AG09309 (cell line): Measurements from ENCODE around the gene ZNF749.
A peak's percentile ranks its signal among the peaks of the same experiment; 100 is the strongest.

Source experiments
- DNase-seq: peaks from one replicate; pipeline ENCODE4 v3.0.0-alpha.2; 2010; ENCODE audit warnings: low read depth
- H3K4me3 ChIP-seq: 2 replicates; pipeline ENCODE4 v1.5.1; 2011; ENCODE audit warnings: mild to moderate bottlenecking, low read depth, low read length, moderate library complexity; ENCODE audit not compliant: control insufficient read depth
- TF ChIP-seq, protein P1 (sequence below): IDR thresholded peaks from 2 replicates; pipeline ENCODE4 v1.5.1; 2011; ENCODE audit warnings: mild to moderate bottlenecking, low read depth, low read length, inconsistent platforms; ENCODE audit not compliant: insufficient read depth, control insufficient read depth; ENCODE audit errors: missing control alignments

The ZNF749 gene

DNA sequence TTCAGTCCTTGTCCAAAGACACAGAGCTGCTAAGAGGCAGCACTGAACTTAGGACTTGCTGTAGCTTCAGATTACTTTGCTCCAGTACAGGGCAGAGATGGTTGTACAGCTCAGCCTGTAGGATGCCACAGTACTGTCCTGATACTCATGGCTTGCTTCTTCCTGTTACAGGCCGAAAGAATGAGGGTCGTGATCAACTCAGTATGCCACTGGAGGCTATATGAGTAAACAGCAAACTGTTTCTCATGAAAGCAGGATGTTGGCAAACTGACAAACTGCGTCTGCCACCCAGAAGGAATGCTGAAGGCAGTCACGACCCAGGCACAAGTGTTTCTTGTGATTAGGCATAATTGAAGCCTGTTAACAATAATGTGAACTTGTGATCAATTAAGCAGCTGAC lies 2.8 kb downstream of the ZNF749 start:
- no peak overlapping the region for H3K4me3 ChIP-seq
- TF ChIP-seq, protein P1, sequence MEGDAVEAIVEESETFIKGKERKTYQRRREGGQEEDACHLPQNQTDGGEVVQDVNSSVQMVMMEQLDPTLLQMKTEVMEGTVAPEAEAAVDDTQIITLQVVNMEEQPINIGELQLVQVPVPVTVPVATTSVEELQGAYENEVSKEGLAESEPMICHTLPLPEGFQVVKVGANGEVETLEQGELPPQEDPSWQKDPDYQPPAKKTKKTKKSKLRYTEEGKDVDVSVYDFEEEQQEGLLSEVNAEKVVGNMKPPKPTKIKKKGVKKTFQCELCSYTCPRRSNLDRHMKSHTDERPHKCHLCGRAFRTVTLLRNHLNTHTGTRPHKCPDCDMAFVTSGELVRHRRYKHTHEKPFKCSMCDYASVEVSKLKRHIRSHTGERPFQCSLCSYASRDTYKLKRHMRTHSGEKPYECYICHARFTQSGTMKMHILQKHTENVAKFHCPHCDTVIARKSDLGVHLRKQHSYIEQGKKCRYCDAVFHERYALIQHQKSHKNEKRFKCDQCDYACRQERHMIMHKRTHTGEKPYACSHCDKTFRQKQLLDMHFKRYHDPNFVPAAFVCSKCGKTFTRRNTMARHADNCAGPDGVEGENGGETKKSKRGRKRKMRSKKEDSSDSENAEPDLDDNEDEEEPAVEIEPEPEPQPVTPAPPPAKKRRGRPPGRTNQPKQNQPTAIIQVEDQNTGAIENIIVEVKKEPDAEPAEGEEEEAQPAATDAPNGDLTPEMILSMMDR: no peak
- no peak for DNase-seq

DNA sequence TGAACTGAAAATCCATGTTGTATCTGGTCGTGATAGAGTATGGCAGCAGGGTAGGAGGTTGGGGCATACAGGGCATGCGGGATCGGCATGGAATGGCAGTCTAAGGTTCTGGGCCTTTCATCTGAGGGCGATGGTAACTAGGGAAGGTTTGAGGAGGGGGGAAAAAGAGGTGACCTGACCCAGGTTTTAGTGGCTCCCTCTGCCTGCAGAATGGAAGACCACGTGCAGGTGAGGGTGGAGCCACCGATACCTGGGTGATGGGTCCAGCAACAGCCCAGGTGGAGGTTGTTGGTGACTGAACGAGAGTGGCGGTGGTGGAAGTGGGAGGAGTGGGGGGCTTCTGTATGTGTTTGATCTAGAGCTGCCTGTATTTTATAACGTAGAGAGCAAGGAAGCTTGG lies 3.8 kb downstream of the ZNF749 start:
- TF ChIP-seq, protein P1: no peak
- no peak overlapping the region for H3K4me3 ChIP-seq
- DNase-seq: no peak

DNA sequence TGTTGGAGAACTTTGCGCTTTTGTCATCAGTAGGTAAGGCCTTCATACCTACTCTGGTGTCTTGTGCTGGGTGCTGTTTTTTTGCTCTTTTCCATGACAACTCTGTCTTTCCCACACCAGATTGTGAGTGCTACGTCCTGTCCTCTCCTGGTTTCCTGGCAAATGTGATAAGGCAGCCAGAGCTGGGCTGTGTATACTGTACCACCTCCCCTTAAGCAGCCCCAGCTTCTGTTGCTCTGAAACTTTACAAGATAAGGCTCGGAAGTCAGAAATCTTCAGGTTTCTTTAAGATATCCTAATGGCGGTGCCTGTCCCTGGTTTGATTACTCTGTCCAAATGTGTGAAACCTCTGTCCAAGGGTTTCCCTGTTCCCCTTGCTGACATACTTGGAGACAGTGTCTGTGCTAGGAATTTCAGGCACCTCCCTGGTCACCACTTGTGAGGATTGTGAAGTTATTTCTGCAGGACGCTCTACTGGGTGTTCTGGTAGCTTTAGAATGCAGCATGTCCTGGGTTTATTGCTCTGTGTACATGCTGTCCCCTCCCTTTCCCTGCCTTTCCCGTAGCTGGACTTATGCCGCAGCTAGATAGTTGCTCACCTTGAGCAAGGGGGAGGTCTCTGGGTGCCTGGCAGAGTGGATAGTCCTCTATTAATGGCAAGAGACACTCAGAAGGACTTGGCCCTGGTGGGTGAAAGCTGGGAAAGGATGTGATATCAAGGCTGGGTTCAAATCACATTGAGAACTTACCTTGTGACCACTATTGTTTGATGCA lies 7.0 kb downstream of the ZNF749 start:
- TF ChIP-seq, protein P1: no peak

DNA sequence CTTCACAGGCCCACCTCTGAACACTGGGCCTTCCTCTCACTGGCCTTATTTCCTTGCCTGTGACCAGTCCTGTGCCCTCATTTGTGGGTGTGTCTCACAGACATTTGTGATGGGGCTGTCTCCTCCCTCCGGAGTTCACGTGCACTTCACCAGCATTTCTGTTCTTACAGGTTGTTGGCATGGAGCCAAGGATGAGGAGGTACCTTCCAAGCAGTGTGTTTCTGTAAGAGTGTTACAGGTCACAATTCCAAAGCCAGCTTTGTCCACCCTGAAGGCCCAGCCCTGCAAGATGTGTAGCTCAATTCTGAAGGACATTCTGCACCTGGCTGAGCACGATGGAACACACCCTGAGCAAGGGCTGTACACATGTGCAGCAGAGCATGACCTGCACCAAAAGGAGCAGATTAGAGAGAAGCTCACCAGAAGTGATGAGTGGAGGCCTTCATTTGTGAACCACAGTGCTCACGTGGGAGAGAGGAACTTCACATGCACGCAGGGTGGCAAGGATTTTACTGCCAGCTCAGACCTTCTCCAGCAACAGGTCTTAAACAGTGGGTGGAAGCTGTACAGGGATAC lies 8.1 kb downstream of the ZNF749 start:
- TF ChIP-seq, protein P1: no peak
- DNase-seq: no peak
- H3K4me3 ChIP-seq: no peak overlapping the region

More for the DNA sequence above, 7.0 kb downstream of the ZNF749 start:
- H3K4me3 ChIP-seq: no peak overlapping the region
- no peak for DNase-seq

DNA sequence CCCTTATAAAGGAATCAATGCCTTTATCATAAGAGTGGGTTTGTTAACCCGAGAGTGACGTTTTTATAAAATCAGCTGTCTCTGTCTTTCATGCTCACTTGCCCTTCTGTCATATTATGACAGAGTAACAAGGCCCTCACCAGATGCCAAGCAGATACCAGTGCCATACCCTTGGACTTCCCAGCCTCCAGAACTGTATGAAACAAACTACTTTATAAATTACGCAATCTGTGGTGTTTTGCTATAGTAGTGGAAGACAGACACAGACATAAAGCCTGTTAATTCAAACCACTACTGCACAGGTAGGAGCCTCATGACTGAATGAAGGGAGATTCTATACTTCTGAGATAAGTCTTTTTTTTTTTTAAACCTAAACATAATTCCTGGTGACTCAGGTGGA lies 17.2 kb downstream of the ZNF749 start:
- no peak overlapping the region for H3K4me3 ChIP-seq
- TF ChIP-seq, protein P1: no peak
- no peak for DNase-seq

DNA sequence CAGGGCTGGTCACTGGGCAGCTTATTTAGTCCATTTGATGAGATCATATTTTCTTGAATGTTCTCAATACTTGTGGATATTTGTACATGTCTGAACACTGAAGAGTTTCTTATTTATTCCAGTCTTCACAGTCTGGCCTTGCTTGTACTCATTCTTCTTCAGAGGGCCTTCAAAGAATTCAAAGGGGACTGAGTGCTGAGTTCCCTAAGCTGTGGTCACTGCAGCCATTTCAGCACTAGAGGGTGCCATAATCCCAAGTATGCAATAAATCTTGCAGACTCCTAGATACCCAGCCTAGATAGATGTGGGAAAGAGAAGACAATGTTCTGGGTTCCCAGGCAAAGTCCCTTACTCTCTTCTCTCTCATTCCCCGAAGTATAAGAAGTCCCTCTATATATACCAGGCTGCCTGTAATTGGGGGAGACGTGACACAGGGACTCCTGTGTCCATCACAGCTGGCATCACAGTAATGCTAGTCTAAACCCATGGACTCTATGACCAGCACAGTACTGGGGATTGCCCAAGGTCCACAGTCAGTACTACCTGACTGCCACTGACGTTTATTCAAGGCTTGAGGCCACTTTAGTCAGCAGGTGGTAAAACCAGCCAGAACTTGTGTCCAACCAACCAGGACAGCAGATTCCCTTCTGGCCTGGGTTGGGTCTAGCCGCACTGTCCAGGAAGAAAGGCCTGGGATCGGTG lies 30.7 kb downstream of the ZNF749 start:
- TF ChIP-seq, protein P1: peak; percentile 71
- DNase-seq: no peak
- H3K4me3 ChIP-seq: no peak overlapping the region
